GM21723 (cell line): ENCODE data around the gene WHRN.

Experiments used
- ATAC-seq: cut with Tn5 transposase; IDR thresholded peaks from one replicate; pipeline ENCODE4 v1.9.1; 2021; ENCODE audit warnings: mild to moderate bottlenecking, moderate library complexity; ENCODE audit not compliant: unreplicated experiment

The WHRN gene

GRCh38 chr9:114474425-114474824, 30.8 kb downstream of the WHRN start:
- no peak for ATAC-seq

DNA sequence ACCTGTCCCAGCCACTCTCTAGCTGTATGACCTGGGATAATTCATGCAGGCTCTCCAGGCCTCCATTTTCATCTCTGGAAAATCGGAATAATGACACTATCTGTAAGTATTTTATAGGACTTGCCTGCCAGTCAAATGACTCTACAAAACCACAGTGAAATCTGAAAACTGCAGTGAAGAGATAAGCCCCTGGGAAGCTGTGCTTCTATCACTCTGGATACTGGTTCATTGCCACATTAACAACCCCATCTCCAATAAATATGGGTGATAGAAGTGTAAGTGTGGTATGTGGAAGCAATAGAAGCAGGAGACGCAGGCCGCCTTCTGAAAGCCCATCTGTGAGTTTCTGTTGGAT, 31.8 kb downstream of the WHRN start:
- ATAC-seq: no peak

DNA sequence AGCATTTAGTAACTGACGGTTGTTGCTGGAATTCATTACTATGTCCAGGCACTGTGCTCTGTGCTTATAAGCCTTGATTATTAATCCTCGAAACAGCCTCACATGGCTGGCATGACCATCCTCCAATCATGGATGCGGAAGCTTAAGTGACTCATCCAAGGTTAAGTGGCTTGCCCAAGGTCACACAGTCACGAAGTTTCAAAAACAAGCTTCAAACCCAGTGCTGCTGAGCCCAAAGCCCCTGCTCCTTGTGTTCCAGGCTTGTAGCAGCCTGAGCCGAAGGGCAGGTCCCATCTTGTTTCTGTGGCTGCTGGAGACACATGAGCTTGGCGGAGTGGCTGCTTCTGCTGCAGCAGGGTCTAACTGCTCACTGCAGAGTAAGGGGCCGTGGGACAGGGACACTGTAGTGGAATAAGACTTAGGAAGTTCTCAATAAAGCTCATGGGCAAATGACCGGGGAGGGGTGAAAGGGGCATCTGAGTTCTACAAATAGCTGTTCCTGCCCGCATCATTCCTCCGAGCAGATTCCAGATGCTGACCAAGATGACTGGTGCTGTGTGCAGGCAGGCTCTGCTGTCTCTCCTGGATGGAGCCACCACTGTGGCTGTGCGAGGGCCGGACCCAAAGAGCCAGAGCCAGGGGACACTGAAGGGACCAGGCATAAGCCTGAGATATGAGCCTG, 32.4 kb downstream of the WHRN start:
- no peak for ATAC-seq

DNA sequence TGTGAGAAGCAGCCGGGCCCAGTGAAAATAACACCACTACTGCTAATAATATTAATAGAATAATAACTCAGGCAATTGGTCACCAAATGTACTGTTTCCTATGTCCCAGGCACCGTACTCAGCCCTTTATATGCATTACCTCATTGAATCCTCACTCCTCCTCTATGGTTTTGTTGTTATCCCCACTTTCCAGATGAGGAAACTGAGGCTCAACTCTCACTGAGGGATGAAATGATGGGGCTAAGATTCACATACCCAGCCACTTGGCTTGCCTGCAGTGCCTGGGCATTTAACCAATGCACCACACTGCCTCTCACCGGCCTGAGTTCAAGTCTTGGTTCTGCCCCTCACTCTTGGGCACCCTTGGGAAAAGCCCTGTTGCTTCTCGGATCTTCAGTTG, 34.1 kb downstream of the WHRN start:
- ATAC-seq: no peak

GRCh38 chr9:114470581-114470980, 34.7 kb downstream of the WHRN start:
- ATAC-seq: no peak

- ATAC-seq: no peak
Observed at GRCh38 chr9:114470121-114470520, 35.2 kb downstream of the WHRN start.

DNA sequence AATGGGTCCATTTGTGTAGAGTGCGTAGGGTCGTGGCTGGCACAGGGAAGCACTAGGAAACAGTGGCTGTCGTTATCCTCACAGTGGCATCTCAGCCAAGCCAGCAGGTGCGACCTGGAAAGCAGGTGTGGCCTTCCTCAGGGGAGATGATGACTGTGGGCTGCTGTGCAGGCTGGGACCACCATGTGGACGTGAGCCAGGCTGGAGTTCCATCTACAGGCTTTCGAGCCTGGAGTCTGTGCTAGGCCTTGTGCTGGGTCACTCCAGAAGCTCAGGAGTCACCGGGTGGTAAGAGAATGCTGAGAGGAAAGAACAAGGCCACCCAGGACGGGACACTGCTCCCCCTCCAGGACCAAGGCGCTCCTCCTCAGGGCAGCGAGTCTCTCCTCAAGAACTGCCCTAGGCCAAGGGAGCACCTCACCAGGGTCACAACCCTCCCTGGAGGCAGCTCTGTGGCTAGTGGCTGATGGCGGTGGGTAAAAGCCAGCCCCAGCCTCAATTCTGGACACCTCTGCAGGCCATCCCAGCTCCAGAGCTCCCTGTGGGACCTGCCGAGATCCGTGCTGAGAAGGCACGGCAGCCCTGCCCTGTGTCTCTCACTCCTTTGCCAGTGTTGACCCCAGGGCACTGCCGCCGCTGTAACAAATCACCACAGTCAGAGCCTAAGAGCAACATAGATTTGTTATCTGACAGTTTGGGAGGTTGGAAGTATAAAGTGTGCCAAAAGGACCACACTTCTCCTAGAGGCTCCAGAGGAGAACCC, 36.0 kb downstream of the WHRN start:
- no peak for ATAC-seq

DNA sequence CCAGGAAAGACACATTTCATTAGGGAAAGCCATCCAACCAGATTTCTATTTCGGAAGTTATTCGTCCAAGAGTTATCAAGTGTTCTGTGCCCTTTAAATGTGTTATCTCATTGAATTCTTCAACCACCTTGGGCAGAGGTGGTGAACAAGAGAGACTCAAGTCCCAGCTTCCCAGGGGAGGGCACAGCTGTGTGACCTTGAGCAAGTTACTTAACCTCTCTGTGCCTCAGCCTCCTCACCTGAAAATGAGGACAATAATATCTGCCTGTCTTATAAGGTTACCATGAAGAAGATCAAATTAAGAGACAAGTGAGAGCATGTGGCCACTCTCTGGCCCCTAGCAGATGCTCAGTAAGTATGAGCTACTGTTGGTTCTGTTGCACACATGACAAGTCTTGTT, 37.4 kb downstream of the WHRN start:
- no peak for ATAC-seq

DNA sequence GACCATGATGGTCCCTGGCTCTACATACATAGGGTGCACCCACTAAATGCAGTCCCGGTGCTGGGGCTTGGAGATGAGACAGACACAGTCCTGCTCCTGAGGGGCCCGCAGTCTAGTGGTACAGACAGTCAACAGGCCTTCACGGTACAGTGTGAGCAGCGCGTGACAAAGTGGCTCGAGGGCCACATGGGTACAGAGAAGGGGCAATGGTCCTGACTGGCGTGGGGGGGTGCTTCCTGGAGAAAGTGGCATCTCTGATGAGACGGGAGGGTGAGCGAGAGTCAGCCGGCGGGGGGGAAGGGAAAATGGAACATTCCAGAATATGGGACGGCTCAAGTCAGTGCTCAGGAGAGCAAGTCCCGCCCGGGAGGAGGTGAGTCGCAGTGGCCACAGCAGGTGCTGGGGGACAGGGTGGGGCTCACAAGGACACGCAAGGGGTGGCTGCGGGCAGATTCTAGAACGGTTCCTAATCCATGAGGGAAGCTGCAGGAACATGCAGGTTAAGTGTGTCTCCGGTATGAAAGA, 38.0 kb downstream of the WHRN start:
- no peak for ATAC-seq

DNA sequence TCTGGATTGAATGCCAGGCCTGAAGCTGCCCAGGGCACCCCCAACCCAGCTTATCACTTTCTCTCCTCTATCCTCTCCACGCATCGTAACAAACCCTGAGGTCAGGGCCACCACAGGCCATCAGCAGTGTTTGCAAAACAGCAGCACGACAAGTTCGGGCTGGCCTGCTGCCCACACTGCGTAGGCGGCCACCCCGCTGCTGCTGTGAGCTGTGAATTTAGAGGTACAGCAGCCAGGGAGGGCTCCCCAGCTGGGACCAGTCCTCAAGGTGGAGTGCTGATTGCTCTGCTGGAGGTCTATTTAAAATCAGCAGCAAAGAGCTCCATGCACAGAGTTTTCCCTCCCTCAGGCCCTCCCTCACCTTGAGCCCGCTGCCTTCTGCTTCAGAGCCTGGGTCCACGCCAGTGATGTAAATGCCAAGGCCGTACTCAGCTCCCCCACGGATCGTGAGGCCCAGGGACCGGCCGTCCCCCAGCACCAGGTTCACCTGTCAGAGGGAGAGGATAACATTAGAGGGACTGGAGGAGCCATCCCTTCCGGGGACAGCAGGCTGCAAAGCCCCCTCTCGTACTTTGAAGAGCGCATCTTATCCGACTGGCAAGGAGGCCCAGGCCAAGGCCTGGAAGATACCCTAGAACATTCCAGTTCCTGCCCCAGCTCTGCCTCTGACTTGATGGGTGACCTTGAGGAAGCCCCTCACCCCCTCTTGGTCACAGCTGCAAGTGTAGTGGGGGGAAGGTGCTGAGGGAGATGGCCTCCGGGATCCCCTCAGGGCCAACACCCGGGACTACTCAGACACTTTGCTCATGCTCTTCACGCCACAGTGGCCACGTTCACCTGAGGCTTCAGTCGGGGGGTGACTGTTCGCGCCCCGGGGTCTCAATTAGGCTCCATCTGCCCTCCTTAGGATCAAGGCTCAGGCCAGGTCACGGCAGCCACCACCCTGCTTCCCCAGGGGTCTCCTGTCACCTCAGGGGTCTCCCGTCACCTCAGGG, 39.1 kb downstream of the WHRN start:
- ATAC-seq: no peak

GRCh38 chr9:114465417-114465816, 39.9 kb downstream of the WHRN start:
- ATAC-seq: no peak

DNA sequence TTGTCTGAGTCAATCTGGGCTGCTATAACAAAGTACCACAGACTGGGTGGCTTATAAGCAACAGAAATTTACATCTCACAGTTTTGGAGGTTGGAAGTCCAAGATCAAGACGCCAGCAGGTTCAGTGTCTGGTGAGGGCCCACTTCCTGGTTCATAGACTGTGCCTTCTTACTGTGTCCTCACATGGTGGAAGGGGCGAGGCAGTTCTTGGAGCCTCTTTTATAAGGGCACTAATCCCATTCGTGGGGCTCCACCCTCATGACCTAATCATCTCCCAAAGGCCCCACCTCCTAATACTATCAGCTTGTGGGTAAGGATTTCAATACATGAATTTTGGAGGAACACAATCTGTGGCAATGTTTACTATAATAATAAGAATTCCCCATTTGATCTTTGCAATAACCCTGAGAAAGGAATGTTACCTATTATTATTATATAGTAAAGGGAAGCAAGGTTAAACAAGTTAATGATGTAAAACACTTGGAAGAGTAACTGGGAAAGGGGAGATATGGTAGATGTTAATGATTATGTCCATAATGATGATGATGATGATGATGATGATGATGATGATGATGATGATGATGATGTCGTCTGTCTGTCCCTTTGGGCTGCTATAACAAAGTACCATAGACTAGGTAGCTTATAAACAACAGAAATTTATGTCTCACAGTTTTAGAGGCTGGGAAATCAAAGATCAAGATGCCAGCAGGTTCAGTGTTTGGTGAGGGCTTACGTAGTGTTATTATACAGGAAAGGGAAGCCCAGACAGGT, 40.8 kb downstream of the WHRN start:
- no peak for ATAC-seq

GRCh38 chr9:114462791-114463190, 42.5 kb downstream of the WHRN start:
- no peak for ATAC-seq

- no peak for ATAC-seq
Observed at GRCh38 chr9:114461468-114461867, 43.8 kb downstream of the WHRN start.

- no peak for ATAC-seq
Observed at GRCh38 chr9:114460513-114461199, 44.6 kb downstream of the WHRN start.

GRCh38 chr9:114459464-114459863, 45.8 kb downstream of the WHRN start:
- ATAC-seq: no peak

DNA sequence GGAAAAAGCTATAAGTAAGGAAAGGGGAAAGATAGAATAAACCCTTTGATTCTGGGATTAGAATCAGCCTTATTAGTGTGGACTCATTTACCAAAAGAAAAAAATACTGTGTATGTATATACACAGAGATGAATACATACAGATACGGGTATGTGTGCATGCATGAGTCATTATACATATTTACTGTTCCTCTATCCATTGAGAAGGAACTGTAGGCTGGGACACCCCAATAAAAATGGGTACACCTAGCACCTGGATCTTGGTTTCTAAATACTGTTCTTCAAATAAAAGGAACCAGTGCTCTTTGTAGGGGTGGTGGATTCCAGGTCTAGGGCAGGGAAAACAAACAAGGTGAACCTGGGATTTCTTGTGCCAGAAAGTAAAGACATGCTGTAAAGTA, 48.3 kb downstream of the WHRN start:
- no peak for ATAC-seq

DNA sequence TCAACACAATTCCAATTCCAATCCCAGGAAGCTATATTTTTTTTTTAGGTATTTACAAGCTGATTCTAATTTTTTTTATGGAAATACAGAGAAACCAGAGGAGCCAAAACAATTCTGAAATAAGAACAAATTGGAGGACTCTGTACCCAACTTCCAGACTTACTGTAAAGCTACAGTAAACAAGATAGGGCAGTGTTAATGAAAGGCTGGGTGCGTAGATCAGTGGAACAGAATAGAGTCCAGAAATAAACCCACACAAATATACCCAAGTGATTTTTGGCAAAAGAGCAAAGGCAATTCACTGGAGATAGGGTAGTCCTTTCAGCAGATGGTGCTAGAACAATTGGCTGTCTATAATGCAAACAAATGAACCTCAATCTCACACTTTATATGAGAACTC, 50.6 kb downstream of the WHRN start:
- no peak for ATAC-seq

- ATAC-seq: no peak
Observed at GRCh38 chr9:114452219-114453165, 52.8 kb downstream of the WHRN start.
